GM21825 (cell line): ENCODE measurements around the gene APOA4.
A peak's percentile ranks its signal among the peaks of the same experiment; 100 is the strongest.

ENCODE experiments used
- ATAC-seq: cut with Tn5 transposase; IDR thresholded peaks from one replicate; pipeline ENCODE4 v1.9.1; 2021; ENCODE audit warnings: mild to moderate bottlenecking, moderate library complexity; ENCODE audit not compliant: unreplicated experiment

APOA4 gene

DNA sequence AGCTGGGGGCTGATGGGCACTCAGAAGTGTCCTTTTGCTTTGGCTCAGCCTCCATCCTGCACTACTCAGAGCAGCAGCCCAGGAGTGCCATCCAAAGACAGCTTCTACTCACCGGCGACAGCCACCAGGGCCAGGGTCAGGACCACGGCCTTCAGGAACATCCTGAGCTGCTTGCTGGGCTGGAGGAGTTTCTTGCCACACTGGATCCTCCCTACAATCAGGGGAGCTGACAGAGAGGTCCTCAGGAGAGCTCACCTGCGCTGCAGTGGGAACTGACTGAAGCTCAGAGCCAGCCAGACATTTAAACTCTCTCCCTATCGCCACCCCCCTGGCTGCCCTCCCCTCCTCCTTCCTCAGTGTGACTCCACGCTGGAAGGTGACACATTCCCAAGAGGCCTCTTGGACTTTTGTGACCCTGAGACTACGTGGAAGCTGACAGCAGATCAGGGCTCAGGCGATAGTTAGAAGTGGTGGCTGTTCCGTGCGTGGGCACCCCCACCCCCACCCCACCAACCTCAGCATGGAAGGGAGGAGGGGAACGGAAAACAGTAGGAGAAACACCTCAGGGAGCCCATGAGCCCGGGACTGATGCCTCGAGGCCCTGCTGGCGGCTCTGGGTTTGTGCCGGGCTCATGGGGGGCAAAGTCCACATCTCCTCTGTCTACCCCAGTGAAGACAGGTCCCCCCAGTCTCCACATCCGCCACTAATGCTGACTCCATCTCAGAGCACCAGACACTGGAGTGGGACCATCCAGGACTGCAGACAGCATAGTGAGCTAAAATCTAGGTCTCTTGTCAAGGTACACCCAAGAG lies at the start of gene APOA4:
TSS of gene APOA4 (minus strand) at position 274 of the 813 bp plus-strand sequence. CDS start at position 161, 113 bp downstream.
- no peak for ATAC-seq

DNA sequence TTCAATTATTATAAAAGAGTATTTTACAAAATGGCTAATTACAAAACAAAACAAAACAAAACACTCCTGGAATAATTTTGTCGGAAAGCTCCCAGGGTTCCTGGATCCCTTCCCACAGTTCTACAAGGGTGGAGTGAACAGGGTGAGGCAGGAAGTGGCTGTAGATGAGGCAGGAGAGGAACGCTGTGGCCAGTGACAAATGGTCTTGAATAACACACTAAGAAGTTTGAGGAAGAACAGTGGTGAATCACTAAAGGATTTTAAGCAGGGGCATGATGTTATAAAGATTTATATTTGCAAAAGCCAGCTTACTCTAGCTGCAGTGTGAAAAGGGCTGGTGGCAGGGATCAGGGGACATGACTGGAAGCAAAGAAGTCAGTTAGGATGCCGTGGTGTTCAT lies 48.1 kb upstream of the APOA4 start:
- ATAC-seq = no peak

DNA sequence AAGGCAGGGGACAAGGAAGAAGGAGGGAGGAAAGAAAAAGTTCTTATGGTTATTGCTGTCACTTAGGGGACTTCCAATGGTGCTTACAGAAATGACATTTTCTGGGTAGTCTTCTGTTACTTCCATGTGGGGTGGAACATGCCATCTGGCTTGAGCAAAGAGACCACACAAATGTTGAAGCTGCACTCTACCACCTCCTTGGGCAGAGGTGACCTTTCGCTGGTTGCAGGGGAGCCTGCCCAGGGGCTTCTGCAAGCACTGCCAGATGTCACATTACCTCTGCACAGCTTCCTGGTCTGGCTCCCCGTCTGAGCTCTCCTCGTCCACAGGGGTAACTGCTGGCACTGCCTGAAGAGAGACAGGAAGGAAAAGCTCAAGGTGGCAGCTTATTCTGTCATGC lies 47.0 kb upstream of the APOA4 start:
- ATAC-seq = no peak

DNA sequence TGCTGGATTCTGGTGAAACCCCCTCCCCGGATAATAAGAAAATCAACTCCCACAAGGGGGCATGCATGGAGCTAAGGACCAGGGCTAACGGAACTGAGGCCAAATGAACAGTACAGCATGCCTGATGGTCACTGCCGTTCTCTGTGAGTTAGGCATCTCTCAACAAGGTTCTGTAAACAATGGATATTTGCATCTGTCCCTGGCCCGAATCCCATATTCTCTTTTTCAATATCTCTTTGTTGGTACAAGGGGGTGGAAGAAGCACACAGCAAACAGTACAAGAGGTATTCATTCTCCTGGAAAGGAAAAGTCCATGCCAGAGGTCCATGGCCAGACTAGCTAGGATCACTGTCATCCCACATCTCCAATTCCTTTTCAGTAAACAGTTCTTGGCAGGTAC lies 46.5 kb upstream of the APOA4 start:
- ATAC-seq = no peak

DNA sequence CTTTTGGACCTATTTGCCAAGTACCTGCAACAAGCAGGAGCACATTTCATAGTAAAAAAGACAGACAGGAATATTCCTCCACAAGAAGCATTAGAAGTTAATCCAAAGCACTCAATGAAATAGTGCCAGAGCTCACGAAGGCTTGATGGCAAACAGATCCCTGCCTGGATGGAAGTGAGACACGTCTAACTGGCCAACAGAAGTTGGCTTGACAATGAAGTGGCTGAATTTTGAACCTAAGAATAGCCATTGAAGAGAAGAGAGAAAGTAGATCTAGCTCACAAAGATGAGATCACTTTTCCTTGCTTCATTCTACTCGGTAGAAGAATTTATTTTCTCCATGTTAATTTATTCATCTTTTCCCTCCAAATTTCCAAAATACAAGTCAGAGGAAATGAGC lies 45.0 kb upstream of the APOA4 start:
- no peak for ATAC-seq

DNA sequence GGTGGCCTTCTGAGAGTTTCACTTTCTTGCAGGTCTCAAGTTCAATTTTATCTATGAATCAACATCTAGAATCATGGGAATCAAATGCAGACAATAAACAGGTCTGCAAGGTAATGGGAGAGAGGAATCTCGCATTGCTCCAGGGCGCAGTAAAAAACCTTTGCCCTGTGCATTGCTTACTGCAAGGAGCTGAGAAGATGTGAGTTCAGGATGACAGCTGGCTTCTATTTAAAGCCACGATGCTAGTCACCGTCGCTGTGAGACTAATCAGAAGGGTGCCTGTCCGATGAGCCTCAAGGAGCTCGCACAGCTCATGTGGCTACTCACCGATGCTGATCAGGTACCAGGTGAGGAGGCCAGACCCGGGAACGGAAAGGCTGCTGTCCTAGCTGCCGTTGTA lies 44.5 kb upstream of the APOA4 start:
- ATAC-seq = no peak

DNA sequence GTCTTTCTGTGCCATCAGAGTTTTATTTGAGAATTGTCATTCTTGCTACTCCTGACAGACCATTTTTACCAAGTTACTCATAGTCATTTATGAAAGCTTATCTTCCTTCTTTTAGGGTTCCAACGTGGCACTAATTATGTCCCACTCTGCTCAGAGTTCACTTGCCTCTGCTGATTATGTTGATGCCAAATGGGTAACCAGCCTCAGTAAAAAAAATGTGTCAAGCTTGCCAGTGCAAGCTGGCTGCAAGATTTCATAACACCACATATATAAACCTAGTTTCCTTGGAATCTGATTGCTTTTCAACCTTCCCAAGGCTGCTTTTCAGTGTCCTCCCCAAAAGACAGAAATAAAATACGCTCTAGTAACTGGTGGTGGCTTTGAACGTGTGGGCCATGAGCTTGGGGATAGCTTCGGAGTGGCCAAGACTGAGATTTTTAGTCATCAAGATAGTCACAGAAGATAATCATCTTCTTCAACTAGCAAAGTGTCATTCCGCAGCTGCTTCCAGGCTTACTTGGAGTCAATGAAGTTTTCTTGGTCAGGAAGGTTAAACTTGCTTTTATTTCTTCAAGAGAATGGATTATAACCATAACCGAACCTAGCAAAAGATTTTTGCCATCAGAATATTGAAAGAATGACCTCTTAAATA lies 43.8 kb upstream of the APOA4 start:
- no peak for ATAC-seq

DNA sequence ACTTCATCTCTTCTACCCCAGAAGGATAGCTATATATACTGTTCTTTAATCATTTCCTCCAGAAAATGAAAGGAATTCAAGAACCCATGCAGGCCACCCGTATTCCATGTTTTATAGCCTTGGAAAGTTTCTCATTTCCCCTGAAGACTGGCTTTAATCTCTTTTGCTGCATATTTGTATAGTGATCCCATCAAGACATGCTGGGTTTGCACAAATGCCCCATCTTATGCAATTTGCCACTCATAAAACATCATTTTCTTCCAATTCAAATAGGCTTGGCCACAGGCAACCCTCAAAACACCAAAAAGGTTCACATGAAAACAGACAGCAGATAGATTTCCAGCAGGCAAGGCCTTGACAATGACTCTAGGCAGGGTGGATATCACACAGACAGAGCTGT lies 42.6 kb upstream of the APOA4 start:
- ATAC-seq = no peak

DNA sequence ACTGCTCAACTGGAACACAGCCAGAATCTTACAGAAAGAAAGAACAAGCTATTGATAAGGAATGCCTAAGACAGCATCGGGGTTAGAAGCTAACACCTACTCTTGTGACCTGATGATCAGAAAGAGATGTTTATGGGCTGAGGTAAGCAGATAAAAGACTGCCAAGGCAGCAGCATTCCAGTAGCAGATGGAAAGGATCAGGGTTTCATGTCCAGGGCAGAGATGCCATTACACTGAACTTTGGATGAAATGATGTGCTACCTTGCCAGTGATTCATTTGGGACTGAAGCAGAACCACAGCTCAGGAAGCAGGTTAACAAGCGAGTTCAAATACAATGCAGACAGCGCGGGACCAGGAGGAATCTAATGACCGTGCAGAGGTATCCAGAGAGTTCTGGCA lies 41.4 kb upstream of the APOA4 start:
- no peak for ATAC-seq

DNA sequence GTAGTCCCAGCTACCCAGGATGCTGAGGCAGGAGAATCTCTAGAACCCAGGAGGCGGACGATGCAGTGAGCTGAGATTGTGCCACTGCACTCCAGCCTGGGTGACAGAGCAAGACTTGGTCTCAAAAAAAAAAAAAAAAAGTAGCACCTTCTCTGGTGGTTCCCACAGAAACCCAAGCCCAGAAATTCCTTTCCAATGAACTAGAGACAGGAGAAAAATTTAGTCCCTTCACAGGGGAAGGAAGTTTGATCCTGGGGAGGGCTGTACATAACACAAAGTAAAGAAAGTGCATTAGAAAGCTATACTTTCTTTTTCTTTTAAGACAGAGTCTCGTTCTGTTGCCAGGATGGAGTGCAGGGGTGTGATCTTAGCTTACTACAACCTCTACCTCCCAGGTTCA lies 39.8 kb upstream of the APOA4 start:
- ATAC-seq = no peak

DNA sequence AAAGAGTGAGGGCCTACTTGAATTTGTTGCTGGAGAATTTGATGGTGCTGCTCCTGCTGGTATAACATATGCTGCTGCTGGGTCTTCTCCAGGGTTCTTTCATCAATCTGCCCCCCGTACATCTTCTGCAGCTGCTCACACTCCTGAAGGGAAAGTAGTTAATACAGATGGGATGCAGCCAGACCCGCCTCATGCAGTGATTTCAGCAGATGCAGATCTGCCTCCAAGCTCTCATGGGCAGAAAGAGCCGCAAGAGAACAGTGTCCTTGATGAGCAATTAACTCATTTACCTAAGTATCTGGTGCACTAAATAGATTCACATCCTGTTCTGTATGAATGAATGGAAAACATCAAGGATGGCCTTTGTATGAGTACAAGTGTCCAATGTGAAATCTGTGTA lies 39.1 kb upstream of the APOA4 start:
- ATAC-seq = no peak

DNA sequence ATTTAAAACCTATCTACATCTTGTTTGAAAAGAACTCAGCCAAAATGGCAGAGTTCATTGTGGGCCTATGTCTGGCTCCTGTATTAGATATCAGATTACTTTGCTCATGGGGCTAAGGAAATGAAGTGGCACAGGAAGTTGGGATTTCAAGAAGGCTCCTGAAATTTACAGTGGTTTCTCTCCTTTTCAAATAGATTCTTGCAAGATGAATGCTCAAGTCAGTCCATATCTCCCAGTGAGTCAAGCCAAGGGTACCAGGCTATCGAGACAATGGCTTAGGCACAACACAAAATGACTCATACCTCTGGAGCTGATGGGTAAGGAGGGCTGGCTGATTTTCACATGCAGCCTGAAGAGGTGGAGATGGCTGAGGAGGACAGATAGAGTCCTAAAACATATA lies 38.4 kb upstream of the APOA4 start:
- ATAC-seq = no peak

DNA sequence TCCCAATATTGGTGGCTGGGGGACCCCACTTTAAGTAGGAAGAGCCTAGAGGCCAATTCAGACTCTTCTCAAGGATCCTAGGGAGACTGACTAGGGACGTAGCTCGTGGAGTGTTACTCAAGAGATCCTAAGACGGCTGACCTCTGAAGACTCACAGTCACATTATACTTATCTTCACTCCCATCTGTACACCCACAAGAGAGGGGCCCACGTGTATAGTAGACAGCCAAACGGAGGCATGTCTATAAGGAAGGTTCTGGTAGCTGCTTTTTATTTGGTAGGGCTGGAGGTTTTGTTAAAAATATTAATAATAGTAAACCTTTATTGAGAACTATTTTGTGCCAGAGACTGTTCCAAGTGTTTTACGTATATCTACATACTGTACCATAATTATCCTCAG lies 37.2 kb upstream of the APOA4 start:
- ATAC-seq = no peak

DNA sequence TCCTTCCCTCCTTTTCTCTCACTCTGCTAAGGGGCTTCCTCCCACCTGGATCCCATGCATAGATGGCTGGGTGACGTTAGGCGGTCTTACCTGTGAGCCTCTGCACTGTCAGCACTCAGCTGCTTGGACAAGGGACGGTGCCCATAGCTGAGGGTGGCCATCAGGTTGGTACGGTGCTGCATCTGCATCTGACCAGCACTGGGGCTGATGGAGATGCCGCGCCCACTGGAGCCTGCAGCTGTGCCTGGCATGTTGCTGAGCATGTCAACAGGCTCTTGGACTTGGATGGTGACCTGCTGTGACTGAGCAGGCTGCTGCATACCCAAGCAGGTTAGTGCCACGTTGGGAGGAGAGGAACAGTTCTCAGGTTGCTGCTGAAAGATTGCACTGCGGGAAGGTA lies 36.1 kb upstream of the APOA4 start:
- no peak for ATAC-seq

DNA sequence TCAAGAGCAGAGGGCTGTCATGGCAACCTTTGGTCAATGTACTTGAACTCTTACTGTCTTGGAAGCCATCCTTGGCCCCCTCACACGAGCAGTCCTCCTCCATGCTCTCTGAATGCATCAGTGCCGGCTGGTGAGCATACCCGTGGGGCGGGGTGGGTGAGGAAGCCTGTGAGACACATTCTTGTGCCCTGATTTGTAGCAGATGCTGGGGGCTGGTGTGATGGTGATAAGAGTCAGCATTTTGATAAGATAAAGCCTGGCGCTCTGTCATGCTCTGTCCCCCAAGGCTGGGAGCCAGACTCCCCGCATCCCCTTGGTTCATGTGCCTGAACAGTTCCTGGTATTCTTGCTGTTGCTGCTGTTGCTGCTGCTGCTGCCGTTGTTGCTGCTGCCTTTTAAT lies 34.8 kb upstream of the APOA4 start:
- ATAC-seq = no peak

DNA sequence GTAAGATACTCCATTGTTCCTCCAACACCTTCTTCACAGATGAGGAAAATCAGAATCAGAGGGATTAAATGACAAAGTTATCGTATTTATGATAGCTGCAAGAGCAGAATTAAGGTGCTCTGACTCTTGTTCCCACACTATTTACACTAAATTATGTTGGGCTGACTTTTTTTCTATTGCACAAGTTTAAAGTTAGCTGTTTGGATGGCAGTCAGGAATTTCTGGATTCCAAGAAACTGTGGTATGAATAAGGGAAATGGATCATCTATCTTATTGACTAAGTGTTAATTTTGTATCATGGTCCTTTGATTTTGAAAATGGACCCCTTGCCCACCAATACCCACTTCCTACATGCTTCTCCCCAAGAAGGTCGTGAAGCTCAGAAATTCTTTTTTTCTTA lies 34.2 kb upstream of the APOA4 start:
- ATAC-seq = no peak

DNA sequence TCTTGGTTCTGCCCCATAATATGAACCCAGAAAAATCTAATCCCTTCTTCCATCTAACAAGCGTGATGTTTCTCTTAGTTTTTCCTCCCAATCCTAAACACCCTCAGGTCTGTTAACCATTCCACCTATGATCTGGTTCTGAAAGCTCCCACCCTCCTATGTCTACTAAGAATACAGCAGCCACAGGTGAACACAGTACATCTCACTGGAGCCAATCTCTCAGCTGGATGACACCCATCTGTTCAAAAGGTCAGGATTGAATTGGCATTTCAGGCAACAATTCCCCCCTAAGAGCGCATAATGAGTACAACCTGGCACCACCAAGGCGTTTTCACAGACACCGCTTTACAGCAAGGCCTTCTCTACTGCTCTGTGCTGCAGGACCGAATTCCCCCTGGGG lies 33.3 kb upstream of the APOA4 start:
- no peak for ATAC-seq

DNA sequence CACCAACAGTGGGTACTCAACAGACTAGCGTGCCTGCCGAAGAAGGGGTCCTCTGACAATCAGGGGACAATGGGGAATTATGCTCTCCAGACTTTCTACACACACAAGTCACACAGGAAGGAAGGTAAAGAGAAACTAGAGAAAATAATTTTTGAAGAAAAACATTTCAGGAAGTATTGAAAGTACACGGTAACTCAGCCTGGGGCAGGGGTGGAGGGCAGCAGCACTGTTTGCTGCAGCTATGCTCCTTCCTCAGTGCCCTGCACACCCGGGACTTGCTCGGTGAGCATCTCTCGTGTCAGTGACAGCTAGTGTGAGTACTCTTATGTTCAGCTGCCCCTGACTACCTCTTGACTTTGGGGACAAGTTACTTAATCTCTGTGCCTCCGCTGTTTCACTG lies 32.3 kb upstream of the APOA4 start:
- ATAC-seq = no peak

DNA sequence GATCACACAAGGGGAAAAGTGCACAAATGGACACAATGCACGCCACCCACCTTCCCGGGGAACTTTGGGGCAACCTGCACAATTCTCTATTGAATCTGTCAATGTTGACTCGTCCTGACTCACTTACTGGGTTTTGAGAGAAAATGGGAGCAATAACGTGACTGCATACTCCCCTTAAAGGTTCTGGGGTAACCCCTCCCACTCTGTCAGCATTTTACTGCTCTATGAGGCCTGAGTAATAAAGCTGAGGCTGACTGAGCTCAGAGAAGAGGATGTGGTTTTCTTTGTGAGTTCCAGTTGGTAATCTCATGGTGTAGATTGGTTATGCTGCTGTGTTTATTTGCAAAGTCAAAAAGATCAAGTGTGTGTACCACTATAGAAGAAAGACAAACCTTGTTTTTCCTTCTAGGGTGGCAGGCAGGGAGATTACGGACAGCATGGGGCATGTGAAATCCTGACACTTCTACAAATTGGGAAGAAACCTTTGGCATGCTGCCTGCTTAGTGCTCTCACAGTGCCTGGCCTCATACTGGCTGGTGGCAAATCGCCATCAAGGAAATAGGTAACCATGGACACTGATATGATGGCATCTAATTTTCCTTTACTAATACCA lies 30.5 kb upstream of the APOA4 start:
- ATAC-seq = peak; percentile 92

DNA sequence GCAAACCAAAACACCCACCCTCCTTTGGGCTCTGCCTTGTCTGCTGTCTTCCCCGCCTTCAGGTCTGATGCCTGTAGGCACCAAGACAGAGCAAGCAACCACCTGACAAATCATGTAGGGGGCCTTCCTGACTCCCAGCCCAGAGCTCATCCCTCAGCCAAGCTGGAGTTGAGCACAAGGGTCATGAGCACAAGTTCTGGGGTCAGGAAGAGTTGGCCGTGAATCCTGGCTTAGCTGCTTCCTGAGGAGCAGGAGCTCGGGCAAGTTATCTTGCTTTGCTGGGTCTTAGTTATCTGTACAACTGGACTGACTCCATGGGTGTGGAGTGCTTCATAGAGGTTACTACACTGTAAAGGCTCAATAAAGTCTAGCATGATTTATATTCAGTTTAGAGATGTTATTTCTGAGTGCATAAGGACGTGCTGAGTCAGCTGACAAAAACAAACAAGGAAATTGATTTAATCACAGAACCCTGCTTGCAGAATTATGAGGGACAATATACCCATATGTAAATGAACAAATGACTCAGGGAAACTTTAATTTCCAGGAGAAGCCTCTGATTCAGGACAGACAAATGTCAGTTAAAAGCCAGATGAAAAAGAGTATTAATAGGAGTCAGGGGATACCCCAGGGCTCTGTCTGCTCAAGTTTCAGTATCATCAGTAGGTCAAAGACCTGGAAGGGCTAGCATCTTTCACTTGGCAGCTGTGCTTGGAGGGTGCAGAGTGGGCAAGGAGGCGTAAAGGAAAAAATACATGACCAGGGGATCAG lies 29.3 kb upstream of the APOA4 start:
- ATAC-seq = peak; percentile 53

DNA sequence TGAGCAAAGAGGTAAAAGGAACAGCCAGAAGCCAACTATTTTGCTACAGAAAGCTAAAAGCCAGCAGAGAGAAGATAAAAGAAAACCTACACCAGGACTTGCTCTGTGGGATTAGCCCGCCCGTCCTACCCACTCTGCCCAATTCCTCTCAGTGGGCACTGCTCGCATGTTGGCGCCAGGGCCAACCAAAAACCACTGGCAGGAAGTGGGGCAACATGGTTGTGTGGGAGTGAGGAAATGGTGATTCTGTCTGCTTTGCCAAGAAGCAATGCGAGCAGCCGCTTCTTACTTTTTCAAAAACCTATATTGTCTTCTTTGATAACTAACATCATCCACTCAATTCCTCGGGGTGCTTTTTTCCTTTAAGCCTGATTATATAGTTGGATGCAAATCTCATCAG lies 28.5 kb upstream of the APOA4 start:
- ATAC-seq = no peak

DNA sequence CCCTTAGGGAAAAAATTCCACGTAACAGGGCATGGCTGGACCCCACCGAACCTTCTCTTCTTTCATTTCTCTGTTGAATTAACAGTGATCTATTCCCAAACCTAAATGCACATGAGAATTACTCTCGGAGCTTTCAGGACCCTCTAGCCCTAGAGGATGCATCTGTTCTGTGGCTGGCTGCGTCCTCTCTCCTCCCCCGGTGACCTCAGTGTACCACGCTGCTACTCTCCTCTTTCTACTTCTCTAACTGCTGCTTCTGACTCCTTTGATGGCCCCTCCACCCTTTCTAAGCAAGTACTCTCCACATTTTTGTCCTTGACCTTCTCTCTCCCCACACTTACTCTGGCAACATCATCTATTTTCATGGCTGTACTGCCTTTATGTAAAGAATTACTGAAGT lies 26.4 kb upstream of the APOA4 start:
- no peak for ATAC-seq
